NCI-H1048 (cell line): Measurements from ENCODE around the gene LRRK1.

ENCODE experiments used
- DNase-seq: peaks from one replicate; lab custom pipeline; 2025; lab: John Stamatoyannopoulos, UW

Gene LRRK1

DNA sequence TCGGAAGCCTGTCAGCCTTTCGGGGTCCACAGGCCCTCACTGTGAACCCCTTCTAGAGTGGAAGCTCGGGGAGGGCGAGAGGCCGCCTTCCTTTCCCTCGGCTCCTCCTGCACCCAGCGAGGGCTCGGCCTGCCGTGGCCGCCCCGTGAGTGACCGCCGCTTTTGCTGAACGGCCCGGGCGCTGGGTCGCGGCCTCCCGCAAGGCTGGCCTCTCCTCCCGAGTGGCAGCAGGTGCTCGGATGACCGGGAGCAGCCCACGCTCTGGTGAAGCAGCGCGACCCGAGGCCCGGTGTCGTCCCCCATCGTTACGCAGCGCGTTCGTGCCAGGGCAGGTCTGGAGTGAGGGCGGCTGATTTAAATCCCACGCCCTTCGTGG, 53.8 kb downstream of the LRRK1 start:
- DNase-seq = no peak

DNA sequence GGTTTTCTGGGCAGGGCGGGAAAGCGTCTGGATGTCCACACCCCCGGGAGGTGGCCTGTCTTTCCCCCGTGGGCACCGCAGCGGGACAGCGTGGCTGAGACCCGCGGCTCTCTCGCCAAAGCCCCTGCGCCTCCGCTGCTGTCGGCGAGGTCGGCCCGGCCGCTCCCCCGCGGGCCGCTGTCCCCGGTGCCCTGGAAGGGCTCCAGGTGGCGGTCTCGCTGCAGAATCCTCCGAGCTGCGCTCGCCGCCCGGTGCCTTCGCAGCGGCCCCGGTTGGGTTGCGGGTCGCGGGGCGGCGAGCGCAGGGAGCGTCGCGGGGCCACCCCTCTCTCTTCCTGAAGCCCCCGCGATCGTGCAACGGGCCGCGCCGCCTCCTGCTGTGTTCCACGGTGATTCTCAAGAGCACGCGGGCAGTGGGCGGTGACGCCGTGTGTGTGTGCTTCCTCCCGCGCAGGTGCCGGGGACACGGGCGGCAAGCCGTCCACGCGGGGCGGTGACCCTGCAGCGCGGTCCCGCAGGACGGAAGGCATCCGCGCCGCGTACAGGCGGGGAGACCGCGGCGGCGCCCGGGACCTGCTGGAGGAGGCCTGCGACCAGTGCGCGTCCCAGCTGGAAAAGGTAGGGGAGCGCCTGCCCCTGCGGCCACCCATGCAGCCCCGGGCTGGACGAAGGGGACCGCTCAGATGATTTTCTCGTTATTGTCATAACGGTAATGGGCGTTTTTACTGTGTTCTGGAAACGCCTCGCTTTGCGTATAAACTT, 54.4 kb downstream of the LRRK1 start:
- no peak for DNase-seq

DNA sequence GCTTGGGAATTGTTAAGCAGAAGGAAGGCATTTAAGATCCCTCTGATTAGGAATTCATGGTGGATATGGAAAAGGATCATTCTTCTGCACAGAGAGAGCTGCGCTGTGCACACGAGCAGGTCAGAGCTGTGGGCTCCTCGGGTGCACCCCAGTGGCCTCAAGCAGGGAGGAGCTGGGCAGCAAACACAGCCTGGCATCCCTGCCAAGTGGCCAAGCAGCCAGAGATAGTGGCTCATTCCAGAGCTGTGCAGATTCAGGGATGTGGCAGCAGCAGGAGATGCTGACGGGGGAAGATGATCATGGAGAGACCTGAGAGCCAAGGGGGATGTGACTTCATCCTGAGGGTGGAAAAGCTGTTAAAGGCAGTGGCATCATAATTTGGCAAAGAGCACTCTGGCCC, 55.9 kb downstream of the LRRK1 start:
- no peak for DNase-seq

DNA sequence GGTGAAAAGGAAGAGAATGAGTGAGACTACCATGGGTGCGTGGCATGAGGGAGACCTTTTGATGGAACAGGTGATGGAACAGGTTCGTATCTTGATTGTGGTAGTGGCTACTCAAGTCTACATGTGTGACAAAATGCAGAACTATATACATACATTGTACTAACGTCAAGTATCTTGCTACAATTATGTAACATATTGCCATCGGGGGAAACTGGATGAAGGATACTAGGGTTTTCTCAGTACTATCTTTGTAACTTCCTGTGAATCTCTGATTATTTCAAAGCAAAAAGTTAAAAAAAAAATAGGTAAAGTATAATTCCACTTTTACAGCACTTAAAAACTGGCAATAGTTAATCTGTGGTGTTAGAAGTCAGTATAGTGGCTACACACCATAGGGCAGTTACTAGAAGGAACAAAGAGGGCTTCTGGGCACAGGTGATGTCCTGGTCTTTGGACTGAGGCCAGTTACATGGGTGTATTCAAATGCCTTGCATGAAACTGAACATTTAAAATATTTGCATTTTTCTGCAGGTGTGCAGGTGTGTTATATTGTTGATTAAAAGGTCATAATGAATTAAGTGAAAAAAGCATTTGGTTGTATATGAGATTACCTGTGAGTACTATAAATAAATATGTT, 61.4 kb downstream of the LRRK1 start:
- no peak for DNase-seq

DNA sequence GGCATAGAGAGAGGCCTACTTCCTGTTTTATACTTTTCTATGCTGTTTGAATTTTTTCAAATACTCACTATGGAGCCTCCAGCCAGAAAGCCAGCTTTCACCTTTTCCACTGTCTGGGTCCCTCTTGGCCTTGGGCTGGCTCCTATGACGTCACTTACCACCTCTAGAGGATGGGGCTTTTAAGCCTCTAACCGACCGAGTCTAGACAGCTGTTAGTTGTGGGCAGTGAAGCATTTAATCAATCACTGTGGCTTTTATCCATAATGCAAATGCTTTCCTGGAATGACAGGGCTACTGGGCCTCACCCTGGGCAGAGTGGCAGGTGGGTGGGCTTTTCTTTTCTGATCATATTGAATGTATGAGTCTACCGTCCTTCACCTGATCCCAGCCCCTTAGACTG, 61.9 kb downstream of the LRRK1 start:
- no peak for DNase-seq

DNA sequence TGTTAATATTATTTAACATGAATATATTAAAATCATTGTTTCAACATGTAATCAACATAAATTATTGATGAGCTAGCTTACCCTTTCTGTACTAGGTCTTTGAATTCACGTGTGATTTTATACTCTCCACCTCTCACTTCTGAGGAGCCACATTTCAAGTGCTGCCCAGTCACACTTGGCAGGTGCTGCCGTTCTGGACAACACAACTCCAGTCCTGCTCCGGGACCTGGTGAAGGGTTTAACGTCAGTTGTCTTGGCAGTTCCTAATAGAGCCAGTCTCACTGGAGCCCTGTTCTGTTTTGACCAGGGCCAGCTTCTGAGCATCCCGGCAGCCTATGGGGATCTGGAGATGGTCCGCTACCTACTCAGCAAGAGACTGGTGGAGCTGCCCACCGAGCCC, 64.1 kb downstream of the LRRK1 start:
- no peak for DNase-seq

DNA sequence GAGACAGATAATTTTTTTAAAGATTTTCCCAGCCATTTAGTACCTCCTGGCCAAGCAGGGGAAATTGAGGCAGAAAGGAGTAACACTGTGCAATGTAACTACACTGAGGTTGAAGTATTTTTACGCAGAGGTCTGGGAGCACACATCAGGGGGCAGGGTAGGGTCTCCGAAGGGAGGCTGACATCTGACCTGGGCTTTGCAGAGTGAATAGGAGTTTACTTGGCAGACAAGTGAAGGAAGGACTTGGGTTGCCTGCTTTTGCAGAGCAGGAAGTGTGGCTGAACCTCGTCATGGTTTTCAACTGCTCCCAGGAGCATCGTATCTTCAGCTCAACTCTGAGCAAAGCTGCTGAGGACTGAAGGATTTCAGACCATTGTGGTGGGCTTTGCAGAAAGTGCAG, 66.2 kb downstream of the LRRK1 start:
- DNase-seq = no peak

DNA sequence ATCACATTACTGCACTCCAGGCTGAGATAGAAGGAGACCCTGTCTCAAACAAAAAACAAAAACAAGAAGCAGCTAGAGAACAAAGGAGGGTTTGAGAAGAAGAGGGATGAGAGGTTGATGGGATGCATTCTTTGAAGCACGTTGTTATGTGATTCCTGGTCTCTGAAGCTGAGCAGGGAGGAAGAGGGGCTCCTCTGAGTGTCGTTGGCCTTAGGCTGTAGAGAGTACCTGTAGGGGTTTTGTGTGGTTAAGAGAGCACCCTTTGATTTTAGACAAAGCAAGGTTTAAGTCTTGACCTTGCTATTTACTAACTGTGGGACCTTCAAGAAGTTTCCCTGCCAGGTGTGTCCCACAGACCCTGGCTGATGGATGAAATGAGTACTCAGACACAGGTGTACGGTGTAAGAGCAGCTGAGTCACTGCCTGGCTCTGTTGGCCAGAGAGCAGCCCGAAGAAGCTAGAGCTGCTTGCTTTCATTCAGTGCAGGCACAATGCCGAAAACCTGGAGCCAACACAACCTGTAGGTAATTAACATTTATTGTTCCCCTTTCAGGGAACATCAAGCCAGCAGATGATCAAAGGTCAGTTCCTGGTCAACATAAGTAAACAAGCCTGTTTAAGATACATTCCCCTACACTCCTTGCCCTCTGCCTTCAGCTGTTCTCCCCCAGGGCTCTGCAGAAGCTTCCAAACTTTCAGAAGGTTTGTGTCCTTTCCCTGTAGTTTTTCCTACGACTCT, 67.2 kb downstream of the LRRK1 start:
- DNase-seq = no peak

DNA sequence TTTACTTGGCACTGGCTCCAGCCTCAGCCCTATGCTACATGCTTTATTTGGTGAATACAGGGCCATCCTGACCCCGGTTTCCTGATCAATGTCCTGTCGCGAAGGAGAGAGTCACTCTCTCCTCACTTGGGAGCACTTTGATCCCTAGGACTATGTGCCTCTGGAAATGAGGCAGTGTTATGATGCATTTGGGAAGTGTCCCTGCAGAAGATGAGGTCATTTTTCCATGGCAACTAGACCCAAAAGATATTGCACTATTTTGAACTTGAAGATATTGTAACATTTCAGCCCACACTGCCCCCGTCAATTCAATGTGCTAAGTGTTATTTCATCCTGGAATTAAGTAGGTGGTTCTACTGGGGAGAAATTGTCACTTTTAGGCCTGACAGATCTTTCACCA, 68.0 kb downstream of the LRRK1 start:
- DNase-seq = no peak

DNA sequence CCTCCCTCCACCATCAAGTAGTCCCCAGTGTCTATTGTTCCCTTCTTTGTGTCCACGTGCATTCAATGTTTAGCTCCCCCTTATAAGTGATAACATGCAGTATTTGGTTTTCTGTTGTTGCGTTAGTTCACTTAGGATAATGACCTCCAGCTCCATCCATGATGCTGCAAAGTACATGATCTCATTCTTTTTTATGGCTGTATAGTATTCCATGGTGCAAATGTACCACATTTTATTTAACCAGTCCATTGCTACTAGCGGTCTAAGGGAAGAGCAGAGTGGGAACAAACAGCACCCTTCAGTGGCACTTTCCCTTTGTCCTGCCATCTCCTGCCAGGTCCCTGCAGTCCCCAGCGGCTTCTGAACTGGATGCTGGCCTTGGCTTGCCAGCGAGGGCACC, 69.1 kb downstream of the LRRK1 start:
- DNase-seq = no peak

DNA sequence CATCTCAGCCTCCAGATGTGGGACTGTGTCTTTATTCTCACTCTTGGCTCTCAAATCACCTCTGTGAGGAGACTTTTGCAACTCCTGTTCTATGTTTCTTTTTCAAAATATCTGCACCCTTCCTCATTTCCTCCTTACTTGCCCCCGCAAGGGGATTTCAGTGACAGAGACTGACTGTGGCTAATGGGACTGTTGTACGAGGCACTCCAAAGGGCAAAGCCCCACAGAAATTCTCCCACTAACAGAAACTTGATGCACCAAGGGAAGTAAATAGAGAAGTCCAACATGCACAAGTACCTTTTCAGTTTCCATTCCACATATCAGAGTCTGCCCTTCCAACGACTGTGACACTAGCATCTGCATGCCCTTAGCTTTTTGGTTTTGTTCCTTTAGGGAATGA, 69.7 kb downstream of the LRRK1 start:
- DNase-seq = no peak

DNA sequence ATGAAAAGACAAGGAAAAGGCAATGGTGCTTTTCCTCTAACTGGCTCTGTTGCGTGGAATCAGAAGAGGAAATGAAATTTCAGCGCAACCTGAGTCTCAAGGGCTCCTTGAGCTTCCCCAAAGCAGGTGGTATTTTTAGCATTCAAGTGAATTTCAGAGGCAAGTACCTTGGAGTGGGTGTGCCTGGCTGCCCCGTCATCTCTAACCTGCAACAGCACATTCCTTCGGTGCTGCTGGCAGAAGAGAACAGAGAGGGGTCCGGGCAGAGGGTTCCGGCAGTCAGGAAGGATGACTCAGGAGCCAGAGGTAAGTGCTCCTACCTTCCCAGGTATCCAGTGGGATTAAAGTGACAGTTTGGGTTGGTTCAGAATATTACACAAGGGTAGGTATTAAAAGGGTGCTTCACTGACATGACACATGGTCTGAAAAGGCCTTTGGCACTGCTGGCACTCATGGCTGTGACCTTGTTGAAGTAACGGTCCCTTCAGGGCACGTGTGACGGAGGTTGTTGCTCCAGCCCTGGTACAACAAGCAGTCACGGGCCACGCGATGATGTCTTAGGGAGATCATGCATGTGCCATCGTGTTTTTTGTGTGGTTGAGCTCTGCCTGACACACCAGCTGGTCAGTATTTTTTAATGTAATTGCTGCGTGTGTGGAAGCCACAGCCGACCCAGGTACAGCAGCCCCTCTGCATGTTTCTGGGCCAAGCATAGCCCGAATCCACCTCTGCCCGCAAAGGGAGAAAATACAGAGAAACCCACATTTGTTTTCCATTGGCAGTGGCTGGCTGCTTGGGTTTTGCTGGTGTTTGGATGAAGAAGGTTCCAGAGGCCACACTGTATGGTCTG, 75.7 kb downstream of the LRRK1 start:
- no peak for DNase-seq

DNA sequence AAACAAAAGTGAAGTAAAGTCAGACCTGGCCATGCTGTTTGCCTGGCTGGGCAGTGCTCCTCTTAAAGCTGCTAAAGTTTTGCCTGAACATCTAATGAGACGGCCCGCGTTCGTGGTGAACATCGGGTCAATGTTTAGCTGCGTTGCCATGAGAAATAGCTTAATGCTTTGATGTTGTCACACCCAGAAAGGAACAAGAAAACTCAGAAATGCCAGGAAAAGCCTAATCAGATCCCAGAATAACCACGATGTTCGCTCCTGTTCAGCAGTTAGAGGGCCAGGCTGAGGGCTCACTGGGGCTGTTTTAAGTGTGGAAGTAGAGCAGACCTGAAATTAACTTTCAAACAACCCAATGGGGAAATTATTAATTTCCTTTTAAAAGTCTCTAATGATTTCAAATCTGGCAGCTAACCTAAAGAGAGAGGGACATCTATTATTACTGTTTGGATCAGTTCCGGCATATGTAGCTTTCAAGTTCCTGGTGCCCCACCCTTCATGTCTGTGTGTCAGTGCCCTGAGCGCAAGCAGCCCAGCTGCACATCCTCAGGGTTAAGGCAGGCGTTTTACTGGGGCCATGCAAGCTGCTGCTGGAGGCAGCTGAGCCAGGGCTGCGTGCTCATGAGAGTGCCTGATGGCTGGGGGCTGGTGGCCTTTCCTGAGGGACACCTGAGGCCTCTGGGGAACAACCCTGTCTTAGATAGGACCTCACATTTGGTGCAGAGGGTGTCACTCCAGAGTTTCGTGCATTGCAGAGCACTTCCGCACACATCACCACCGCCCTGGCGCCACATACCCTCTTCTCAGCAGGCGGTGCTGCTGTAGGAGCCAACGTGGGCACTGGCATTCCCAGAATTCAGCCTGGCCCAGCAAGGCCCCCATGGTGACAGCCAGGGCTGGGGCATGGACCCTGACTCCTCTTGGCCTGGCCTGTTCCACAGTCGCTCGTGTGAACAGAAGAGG, 76.6 kb downstream of the LRRK1 start:
- no peak for DNase-seq

DNA sequence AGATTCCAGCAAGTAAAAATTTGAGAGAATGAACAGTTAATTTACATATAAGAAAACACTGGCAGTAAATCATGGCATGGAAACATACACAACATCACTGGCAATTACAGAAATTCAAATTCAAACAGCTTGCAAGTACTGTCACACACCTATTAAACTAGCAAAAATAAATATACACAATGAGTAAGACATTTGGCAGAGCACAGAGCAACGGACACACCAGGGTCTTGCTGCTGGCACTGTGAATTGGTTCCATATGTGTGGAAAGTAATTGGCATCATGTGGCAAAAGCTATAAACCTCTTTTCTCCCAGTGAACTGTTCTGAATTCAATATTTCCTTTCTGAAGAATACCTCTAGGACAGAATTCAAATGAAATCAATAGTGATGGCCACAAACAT, 78.3 kb downstream of the LRRK1 start:
- DNase-seq = no peak

DNA sequence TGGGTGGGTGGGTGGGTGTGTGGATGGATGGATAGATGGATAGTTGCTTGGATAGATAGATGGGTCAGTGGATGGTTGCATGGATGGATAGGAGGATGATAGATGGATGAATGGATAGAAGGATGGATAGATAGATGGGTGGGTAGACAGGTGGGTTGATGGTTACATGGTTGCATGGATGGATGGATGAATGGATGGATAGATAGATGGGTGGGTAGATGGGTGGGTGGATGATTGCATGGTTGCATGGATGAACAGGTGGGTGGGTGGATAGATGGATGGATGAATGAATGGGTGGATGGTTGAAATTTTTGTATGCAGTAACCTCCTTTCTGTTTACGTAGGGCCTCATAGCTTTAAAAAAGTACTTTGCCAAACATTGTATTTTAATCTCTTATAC, 79.5 kb downstream of the LRRK1 start:
- DNase-seq = no peak

DNA sequence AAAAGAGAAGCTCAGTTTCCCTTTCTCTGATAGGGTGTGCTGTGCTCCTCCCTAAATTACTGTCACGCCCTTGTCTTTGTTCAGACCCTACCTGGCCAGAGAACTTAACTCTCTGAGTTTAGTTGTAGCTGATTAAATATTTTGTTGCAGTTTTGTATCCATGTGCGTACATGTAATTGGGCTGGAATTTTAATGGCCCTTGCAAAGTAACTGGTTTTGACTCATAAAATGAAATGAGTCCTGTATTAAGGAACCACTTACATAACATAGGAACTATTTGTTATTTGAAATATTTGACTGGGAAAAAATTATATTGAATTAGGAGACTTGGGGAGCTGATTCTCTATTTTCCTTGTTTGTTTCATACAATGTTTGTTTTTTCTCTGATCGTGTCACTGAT, 80.2 kb downstream of the LRRK1 start:
- no peak for DNase-seq

DNA sequence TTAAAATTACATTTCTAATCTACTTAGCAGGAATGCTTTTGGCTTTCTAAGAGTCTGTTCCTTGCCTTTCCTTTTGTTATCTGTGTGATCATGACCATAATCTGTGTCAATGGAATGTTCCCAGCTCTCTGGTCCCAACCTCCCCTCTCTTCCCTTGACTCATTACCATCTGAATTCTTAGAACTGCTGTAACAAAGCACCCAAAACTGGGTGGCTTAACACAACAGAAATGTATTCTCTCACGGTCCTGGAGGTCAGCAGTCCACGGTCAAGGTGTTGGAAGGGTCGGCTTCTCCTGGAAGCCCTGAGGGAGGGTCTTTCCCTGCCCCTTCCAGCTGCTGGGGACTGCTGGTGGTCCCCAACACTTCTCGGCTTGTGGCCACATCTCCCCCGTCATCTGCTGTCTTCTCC, 81.1 kb downstream of the LRRK1 start:
- DNase-seq = no peak

DNA sequence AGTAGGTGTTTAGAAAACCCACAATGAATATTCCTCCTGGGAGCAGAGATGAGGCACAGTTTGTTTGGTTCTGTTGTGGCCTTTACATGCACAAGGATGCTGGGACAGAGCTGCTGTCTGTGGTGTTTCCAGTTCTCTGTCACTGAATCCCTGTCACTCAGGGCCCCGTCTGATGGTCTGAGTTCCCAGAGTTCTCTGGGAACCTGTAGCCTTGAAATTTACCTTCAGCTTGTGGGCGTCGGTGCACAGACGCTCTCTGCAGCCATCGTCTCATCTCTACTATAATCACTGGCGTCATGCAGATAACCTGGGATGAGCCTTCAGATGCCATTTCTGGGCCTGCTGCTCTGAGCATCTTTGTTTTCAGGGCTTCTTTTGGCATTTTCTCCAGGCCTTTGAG, 81.9 kb downstream of the LRRK1 start:
- DNase-seq = no peak

DNA sequence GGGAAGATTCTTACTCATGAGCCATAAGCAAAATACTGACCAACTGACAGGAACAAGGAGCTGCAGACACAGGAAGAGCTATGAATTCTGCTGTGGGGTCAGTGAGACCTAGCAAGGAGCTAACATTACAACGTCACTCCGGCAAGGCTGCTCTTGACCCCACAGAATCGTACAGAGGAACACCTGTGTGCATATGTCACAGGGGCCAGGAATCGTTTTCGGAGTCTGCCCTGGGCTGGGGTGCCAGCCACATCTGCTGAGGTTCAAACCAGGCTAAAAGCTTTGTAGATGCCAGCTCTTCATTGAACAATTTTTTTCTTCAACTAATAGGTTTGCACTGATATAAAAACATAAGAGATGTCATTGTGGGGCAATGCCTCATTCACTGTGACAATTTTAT, 82.6 kb downstream of the LRRK1 start:
- DNase-seq = no peak

DNA sequence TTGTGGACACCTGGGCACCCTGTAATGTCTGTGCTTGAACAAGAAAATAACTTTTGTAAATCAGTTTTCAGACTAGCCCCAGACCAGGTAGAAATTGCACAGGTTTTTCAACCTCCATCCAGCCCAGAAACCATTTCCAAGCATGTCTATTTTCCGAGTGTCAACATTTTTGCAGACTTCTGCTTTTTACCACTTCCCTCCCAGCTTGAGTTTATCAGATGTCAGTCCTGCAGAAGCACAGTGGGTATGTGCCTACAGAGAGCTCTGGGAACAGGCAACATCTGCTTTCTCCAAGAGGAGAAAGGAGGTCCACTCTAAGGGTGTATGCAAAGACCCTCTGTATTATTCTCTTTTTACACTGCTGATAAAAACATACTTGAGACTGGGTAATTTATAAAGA, 83.9 kb downstream of the LRRK1 start:
- no peak for DNase-seq

DNA sequence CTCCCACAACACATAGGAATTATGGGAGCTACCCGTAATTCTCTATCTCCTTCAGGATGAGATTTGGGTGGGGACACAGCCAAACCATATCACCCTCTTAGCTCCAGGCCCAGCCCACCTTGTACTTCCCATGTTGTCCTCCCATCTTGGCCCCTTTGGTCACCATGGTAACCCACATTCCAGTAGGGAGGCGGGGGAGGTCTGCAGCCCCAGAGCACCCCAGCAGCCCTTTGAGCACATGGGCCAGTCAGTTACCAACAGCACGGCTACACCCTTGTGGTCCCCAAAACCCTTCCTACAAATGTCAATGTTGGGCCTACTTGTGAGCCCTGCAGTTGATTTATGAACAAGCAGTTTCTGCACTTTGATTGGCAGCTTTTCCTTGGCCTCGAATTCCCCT, 84.5 kb downstream of the LRRK1 start:
- DNase-seq = no peak
